Measurements from ENCODE around the gene CUX1. TPM values are rescaled to one million over a fixed set of nuclear protein-coding genes. Genes with fewer than 3 reads are reported as not detected.
A peak's percentile ranks its signal among the peaks of the same experiment; 100 is the strongest.
"Not testable (repeated sequence)": the region's sequence is repeated elsewhere in the genome, so short reads cannot be mapped to it uniquely, and the experiment has no call there.

CUX1 gene
- total RNA-seq, 1 experiment from 2014 or later = 92.4 TPM

GRCh38 chr7:101846800-101847538 is 29.5 kb downstream of the CUX1 start:
- H3K36me3 ChIP-seq (ENCODE audit: insufficient read depth, low read length) = peaks cover 41% of the 10 kb centered on the region
- H3K9ac ChIP-seq (ENCODE audit: low read length) = no peak overlapping the region
- H3K9me2 ChIP-seq (replicated peaks; ENCODE audit: insufficient read depth, low read length) = no peaks in the 10 kb centered on the region
- no peak overlapping the region for H2AFZ ChIP-seq (ENCODE audit: low read length)
- no peaks in the 10 kb centered on the region for H3K27me3 ChIP-seq (ENCODE audit: low read length)
- H3K79me2 ChIP-seq (ENCODE audit: low read length) = peaks cover 96% of the 10 kb centered on the region
- no peak overlapping the region for H3K27ac ChIP-seq (ENCODE audit: low read length)
- peaks cover 20% of the 10 kb centered on the region for H3K9me3 ChIP-seq (ENCODE audit: low read length)
- no peak overlapping the region for H3K4me3 ChIP-seq (ENCODE audit: low read length)
- H3K4me2 ChIP-seq (ENCODE audit: low read depth, low read length, poor library complexity, severe bottlenecking) = no peak overlapping the region
- peaks cover 1% of the 10 kb centered on the region for H3K4me1 ChIP-seq (ENCODE audit: low read length)
- no peaks in the 10 kb centered on the region for H4K20me1 ChIP-seq (ENCODE audit: insufficient read depth, low read depth, low read length)
- DNase-seq = no peak

GRCh38 chr7:101848208-101848951 is 31.0 kb downstream of the CUX1 start:
- Histone ChIP-seq H3K9me2 (replicated peaks; ENCODE audit: insufficient read depth, low read length) (no peaks in the 10 kb centered on the region), H3K9ac (ENCODE audit: low read length) (no peak overlapping the region), H3K27me3 (ENCODE audit: low read length) (no peaks in the 10 kb centered on the region), H3K9me3 (ENCODE audit: low read length) (peaks cover 20% of the 10 kb centered on the region), H4K20me1 (ENCODE audit: insufficient read depth, low read depth, low read length) (no peaks in the 10 kb centered on the region), H3K27ac (ENCODE audit: low read length) (no peak overlapping the region), H3K4me2 (ENCODE audit: low read depth, low read length, poor library complexity, severe bottlenecking) (no peak overlapping the region), H3K4me3 (ENCODE audit: low read length) (no peak overlapping the region), H2AFZ (ENCODE audit: low read length) (no peak overlapping the region), H3K36me3 (ENCODE audit: insufficient read depth, low read length) (peaks cover 32% of the 10 kb centered on the region), H3K79me2 (ENCODE audit: low read length) (peaks cover 96% of the 10 kb centered on the region), H3K4me1 (ENCODE audit: low read length) (peaks cover 16% of the 10 kb centered on the region)
- no peak for DNase-seq

GRCh38 chr7:101849314-101849713 is 31.9 kb downstream of the CUX1 start:
- H3K27ac ChIP-seq (ENCODE audit: low read length); H3K9me2 ChIP-seq (replicated peaks; ENCODE audit: insufficient read depth, low read length); H3K4me3 ChIP-seq (ENCODE audit: low read length); H3K9ac ChIP-seq (ENCODE audit: low read length); H3K27me3 ChIP-seq (ENCODE audit: low read length); H2AFZ ChIP-seq (ENCODE audit: low read length); H4K20me1 ChIP-seq (ENCODE audit: insufficient read depth, low read depth, low read length); DNase-seq; H3K4me2 ChIP-seq (ENCODE audit: low read depth, low read length, poor library complexity, severe bottlenecking): not testable (repeated sequence)
- peaks cover 20% of the 10 kb centered on the region for H3K9me3 ChIP-seq (ENCODE audit: low read length)
- H3K79me2 ChIP-seq (ENCODE audit: low read length) = peaks cover 97% of the 10 kb centered on the region
- peaks cover 26% of the 10 kb centered on the region for H3K36me3 ChIP-seq (ENCODE audit: insufficient read depth, low read length)
- peaks cover 25% of the 10 kb centered on the region for H3K4me1 ChIP-seq (ENCODE audit: low read length)

- 0 out of 2 replicates have a peak overlapping the region, but pooled peaks have one; percentile 7 for H3K9ac ChIP-seq (ENCODE audit: low read length)
- not testable (repeated sequence) for H3K36me3 ChIP-seq (ENCODE audit: insufficient read depth, low read length); H2AFZ ChIP-seq (ENCODE audit: low read length); H4K20me1 ChIP-seq (ENCODE audit: insufficient read depth, low read depth, low read length); H3K9me3 ChIP-seq (ENCODE audit: low read length); H3K9me2 ChIP-seq (replicated peaks; ENCODE audit: insufficient read depth, low read length); H3K27me3 ChIP-seq (ENCODE audit: low read length); DNase-seq; H3K4me3 ChIP-seq (ENCODE audit: low read length)
- peak overlapping the region; percentile 100 for H3K27ac ChIP-seq (ENCODE audit: low read length)
- H3K79me2 ChIP-seq (ENCODE audit: low read length) = peaks cover 81% of the 10 kb centered on the region
- H3K4me1 ChIP-seq (ENCODE audit: low read length) = peaks cover 54% of the 10 kb centered on the region
- H3K4me2 ChIP-seq (ENCODE audit: low read depth, low read length, poor library complexity, severe bottlenecking) = peak overlapping the region; percentile 93
These were observed 34.9 kb downstream of the CUX1 start for GRCh38 chr7:101852364-101852763.

GRCh38 chr7:101853684-101854083 is 36.3 kb downstream of the CUX1 start:
- H4K20me1 ChIP-seq (ENCODE audit: insufficient read depth, low read depth, low read length) = no peaks in the 10 kb centered on the region
- peaks cover 76% of the 10 kb centered on the region for H3K79me2 ChIP-seq (ENCODE audit: low read length)
- peak overlapping the region; percentile 88 for H3K9ac ChIP-seq (ENCODE audit: low read length)
- H2AFZ ChIP-seq (ENCODE audit: low read length) = no peak overlapping the region
- DNase-seq = peak; percentile 56
- no peaks in the 10 kb centered on the region for H3K36me3 ChIP-seq (ENCODE audit: insufficient read depth, low read length)
- no peaks in the 10 kb centered on the region for H3K27me3 ChIP-seq (ENCODE audit: low read length)
- peak overlapping the region; percentile 93 for H3K4me2 ChIP-seq (ENCODE audit: low read depth, low read length, poor library complexity, severe bottlenecking)
- H3K27ac ChIP-seq (ENCODE audit: low read length) = peak overlapping the region; percentile 100
- no peaks in the 10 kb centered on the region for H3K9me3 ChIP-seq (ENCODE audit: low read length)
- peaks cover 67% of the 10 kb centered on the region for H3K4me1 ChIP-seq (ENCODE audit: low read length)
- no peaks in the 10 kb centered on the region for H3K9me2 ChIP-seq (replicated peaks; ENCODE audit: insufficient read depth, low read length)
- H3K4me3 ChIP-seq (ENCODE audit: low read length) = peak overlapping the region; percentile 71

- Histone ChIP-seq H3K27me3 (ENCODE audit: low read length) (no peaks in the 10 kb centered on the region), H3K79me2 (ENCODE audit: low read length) (peaks cover 71% of the 10 kb centered on the region), H3K4me2 (ENCODE audit: low read depth, low read length, poor library complexity, severe bottlenecking) (peak overlapping the region; percentile 93), H3K9ac (ENCODE audit: low read length) (peak overlapping the region; percentile 88), H3K4me1 (ENCODE audit: low read length) (peaks cover 73% of the 10 kb centered on the region), H3K27ac (ENCODE audit: low read length) (peak overlapping the region; percentile 100), H3K36me3 (ENCODE audit: insufficient read depth, low read length) (no peaks in the 10 kb centered on the region), H3K9me2 (replicated peaks; ENCODE audit: insufficient read depth, low read length) (no peaks in the 10 kb centered on the region), H2AFZ (ENCODE audit: low read length) (no peak overlapping the region), H4K20me1 (ENCODE audit: insufficient read depth, low read depth, low read length) (no peaks in the 10 kb centered on the region), H3K9me3 (ENCODE audit: low read length) (no peaks in the 10 kb centered on the region), H3K4me3 (ENCODE audit: low read length) (peak overlapping the region; percentile 71)
- peak; percentile 73 for DNase-seq
These were observed 36.8 kb downstream of the CUX1 start for GRCh38 chr7:101854084-101854865.

GRCh38 chr7:101856473-101857357 is 39.3 kb downstream of the CUX1 start:
- Histone ChIP-seq H3K9ac (ENCODE audit: low read length) (peak overlapping the region; percentile 88), H3K9me3 (ENCODE audit: low read length) (no peaks in the 10 kb centered on the region), H3K27me3 (ENCODE audit: low read length) (no peaks in the 10 kb centered on the region), H3K27ac (ENCODE audit: low read length) (peak overlapping the region; percentile 100), H3K4me1 (ENCODE audit: low read length) (peaks cover 94% of the 10 kb centered on the region), H3K4me2 (ENCODE audit: low read depth, low read length, poor library complexity, severe bottlenecking) (peak overlapping the region; percentile 93), H3K4me3 (ENCODE audit: low read length) (peak overlapping the region; percentile 71), H4K20me1 (ENCODE audit: insufficient read depth, low read depth, low read length) (no peaks in the 10 kb centered on the region), H3K79me2 (ENCODE audit: low read length) (peaks cover 51% of the 10 kb centered on the region), H3K9me2 (replicated peaks; ENCODE audit: insufficient read depth, low read length) (no peaks in the 10 kb centered on the region), H2AFZ (ENCODE audit: low read length) (no peak overlapping the region), H3K36me3 (ENCODE audit: insufficient read depth, low read length) (no peaks in the 10 kb centered on the region)
- DNase-seq = peak; percentile 99

All from Karpas-422 (cell line).